Fibroblast of the conjunctiva (primary cell): ENCODE measurements around the gene MYL6B.

Experiments used
- DNase-seq: peaks from one replicate; pipeline ENCODE4 v3.0.0-alpha.2; 2010; ENCODE audit warnings: low read depth

The MYL6B gene

DNA sequence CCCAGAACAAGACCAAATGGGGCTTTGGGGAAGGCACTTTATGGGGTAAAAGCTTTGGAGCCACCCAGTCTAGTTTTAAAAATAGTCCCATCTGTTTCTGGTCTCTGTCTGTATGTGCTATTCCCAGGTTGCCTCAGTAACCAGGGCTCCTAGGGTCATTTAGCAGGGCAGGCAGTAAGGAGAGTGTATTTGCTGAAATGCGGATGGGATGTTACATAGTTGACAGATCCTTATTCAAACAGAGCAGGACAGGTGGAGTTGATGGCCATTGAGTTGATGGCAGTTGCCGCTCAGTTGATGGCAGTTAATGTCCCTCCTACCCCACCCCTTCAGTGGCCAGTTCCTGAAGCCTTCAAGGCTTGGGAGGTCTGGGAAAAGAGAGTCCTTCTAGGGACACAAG, 29.8 kb upstream of the MYL6B start:
- no peak for DNase-seq

DNA sequence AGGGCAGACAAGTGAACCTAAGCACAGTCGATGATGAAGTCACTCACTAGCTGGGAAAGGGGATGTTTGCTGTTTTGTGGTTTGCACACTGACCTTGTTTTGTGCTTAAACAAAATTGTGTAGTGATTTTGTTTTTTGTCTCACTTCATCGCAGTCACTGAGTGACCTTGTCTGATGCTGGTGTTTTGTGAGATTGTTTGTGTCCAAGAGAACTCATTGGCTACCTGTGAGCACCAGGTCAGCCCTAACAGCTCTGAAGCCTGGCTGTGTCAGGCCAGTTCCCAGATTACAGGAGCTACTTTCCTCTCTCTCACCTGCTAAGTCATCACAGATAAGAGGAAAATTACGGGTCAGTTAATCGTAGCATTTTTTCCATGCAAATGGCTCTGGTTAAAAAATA, 28.3 kb upstream of the MYL6B start:
- no peak for DNase-seq

DNA sequence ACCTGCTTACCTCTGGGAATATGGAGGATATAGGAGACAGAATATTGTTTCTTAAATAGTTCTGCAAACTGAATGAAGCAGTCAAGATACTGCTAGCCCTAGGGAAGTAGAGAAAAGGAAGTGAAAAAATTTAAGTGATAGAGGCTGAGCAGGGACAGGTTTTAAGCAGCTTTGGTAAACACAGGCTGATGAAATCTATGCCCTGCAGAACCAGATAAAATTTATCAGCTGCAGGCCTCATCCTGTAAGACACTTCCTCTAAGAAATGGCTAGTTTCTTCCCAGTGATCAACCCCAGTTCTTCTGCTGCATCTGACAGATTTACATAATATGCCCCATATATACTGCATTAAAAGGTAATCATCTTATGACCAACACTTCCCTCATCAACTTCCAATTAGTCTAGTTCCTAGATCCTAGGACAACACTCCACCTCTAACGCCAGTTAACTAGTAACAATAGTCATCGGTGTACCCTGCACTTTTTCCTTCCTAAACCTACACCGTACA, 25.6 kb upstream of the MYL6B start:
- no peak for DNase-seq

DNA sequence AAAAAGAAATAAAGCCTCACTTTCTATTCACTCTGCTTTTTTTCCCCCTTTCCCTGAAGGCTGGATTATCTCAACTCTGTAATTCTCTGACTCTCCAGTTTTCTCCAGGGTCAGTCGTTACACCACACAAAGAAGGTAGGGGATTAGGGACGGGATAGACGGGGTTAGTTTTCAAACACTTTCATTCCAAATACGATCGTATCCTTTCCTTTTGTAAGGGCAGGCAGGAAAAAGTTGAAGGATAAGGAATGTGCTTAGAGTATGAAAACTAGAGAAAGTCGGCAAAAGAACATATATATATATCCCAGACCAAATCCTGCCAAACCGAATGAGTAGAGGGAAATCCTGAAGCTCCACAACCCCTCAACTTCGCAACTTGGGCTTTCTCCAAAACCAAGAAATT, 24.9 kb upstream of the MYL6B start:
- no peak for DNase-seq

- peak; percentile 100 for DNase-seq
Measured at GRCh38 chr12:56127888-56128669, 24.3 kb upstream of the MYL6B start, which contains the start of gene ESYT1. Gene ESYT1, plus strand, starts transcription at chr12:56128267. Its CDS starts 53 bp downstream, at chr12:56128320.

- DNase-seq: no peak
Measured at GRCh38 chr12:56128670-56129205, 23.6 kb upstream of the MYL6B start.

GRCh38 chr12:56129206-56129941, 23.0 kb upstream of the MYL6B start:
- DNase-seq: no peak

DNA sequence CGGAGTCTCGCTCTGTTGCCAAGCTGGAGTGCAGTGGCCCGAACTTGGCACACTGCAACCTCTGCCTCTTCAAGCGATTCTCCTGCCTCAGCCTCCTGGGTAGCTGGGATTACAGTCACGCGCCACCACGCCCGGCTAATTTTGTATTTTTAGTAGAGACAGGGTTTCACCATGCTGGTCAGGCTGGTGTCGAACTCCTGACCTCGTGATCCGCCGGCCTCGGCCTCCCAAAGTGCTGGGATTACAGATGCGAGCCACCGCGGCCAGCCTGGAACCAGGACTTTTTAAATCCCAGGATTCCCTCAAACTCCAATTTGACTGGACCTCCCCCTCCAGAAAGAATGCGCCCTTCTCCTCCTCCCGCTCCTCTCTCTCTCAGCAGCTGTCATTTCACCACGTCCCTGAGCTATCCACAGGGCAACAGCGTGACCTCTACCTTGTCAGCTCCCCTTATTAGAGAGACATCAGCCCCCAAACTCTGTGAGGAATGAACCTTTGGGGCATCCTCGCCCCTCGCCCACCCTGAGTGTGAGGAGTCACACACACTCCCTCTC, 22.4 kb upstream of the MYL6B start:
- DNase-seq: no peak

DNA sequence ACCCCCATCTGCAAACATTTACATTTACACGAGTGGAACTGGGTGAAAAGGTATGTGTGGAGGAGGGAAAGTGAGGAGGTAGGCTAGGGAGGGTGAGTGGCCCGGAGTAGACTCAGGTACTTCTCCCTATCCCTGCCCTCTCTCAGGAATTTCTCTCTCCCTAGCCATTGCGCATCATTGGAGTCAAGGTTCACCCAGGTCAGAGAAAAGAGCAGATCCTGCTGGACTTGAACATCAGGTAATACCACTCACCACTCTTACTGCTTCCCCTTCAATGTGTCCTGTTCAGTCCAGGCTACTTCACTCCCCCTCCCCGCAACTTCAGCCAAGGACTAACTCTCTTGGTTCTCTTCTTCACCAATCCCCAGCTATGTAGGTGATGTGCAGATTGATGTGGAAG, 21.5 kb upstream of the MYL6B start:
- no peak for DNase-seq

DNA sequence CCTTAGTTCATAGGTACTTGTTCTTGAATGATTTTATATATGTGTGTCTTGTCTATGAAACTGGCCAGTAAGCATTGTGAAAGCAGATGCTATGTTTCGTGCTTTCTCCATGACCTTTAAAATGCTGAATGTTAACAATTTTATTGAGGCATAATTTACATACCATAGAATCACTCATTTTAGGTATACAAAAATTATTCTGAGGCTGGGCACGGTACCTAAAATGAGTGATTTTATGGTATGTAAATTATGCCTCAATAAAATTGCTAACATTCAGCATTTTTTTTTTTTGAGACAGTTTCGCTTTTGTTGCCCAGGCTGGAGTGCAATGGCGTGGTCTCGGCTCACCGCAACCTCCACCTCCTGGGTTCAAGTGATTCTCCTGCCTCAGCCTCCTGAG, 17.5 kb upstream of the MYL6B start:
- no peak for DNase-seq

DNA sequence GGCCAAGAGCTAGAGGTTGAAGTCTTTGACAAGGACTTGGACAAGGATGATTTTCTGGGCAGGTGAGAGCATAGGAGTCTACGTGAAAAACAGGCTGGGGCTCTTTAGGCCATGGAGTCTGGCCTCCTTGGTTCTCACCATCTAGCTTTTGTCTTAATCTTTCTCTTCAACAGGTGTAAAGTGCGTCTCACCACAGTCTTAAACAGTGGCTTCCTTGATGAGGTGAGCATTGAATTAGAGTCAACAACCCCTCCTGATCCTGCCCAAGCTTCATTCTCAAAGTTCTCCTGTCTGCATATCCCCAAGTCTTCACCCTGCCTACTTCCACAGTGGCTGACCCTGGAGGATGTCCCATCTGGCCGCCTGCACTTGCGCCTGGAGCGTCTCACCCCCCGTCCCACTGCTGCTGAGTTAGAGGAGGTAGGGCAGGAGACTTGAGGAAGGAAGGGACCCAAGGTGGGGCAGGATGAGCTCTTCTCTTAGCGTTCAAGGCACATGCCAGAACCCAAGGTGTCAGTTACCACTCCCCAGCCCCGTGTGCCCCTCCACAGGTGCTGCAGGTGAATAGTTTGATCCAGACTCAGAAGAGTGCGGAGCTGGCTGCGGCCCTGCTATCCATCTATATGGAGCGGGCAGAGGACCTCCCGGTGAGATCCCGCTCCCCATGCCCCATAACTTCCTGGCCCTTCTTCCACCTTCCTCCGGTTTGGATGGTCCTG, 14.4 kb upstream of the MYL6B start:
- DNase-seq: no peak

DNA sequence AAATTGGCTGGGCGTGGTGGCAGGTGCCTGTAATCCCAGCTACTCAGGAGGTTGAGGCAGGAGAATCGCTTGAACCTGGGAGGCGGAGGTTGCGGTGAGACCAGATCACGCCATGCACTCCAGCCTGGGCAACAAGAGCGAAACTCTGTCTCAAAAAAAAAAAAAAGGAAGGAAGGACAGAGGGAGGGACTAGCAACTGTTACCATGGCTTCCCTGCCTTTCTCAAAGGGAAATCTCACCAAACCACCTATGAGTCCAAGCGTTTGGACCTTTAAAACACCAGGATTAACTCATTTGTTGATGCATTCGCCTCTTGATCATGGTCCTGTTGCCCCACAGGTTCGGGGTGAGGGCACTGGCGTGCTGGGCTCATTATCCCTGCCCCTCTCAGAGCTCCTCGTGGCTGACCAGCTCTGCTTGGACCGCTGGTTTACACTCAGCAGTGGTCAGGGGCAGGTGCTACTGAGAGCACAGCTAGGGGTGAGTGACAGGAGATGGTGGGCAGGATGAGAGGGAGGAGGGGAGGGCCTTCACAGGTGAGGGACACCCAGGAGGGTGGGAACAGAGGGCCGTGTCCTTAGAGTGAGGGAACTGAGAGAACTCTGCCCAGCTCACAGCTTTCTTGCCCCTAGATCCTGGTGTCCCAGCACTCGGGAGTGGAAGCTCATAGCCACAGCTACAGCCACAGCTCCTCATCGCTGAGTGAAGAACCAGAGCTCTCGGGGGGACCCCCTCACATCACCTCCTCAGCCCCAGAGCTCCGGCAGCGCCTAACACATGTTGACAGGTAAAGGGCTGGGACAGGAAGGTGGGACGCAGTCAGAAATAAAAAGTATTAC, 10.2 kb upstream of the MYL6B start:
- no peak for DNase-seq

DNA sequence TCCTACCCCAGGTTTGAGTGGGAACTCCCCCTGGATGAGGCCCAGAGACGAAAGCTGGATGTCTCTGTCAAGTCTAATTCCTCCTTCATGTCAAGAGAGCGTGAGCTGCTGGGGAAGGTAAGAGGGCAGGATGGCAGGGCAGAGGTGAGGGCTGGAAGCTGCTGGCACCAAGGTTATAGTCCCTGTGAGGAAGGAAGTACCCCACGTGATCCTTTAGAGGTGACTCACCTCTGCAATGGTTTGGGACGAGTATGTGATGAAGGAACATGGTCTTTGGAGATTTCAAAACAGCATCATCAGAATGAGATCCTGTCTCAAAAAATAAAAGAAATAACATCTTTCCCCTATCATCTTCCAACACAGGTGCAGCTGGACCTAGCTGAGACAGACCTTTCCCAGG, 9.2 kb upstream of the MYL6B start:
- DNase-seq: no peak

- DNase-seq: no peak
Measured at GRCh38 chr12:56143870-56144269, 8.5 kb upstream of the MYL6B start.

GRCh38 chr12:56145217-56145616, 7.2 kb upstream of the MYL6B start:
- DNase-seq: no peak

DNA sequence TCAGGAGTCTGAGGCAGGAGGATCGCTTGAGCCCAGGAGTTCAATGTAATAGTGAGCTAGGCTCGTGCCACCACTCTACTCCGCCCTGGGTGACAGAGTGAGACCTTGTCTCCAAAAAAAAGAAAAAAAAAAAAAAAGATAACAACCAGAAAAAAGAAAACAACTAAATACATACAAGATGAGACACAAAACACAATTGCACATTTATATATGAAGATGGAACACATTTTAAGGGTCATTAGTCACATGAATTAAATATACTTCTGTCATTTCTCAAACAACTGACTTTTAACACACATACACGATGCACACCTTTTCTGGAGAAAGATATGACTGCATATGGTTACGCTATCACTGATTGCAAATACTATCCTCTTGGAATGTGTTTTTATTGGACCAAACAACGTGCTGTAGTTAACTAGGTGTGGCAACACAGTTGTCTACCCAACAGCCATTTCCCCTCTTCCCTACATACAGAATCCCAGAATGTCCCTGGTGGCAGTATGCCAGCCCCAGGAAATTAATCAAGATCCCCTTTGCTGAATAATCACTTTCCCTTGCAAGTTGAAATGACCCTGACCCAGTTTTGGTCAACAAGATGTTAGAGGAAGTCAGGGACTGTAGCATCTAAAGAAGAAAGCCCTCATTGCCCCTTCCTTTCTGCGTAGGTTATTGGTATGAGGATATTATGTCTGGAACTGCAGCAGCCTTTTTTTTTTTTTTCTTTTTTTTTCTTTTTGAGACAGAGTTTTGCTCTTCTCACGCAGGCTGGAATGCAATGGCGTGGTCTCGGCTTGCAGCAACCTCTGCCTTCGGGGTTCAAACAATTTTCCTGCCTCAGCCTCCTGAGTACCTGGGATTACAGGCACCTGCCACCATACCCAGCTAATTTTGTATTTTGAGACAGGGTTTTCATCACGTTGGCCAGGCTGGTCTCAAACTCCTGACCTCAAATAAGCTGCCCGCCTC, 5.6 kb upstream of the MYL6B start:
- DNase-seq: no peak

- no peak for DNase-seq
Measured at GRCh38 chr12:56150563-56150962, 1.8 kb upstream of the MYL6B start.

GRCh38 chr12:56151672-56152131, 685 bp upstream of the MYL6B start:
- DNase-seq: no peak

DNA sequence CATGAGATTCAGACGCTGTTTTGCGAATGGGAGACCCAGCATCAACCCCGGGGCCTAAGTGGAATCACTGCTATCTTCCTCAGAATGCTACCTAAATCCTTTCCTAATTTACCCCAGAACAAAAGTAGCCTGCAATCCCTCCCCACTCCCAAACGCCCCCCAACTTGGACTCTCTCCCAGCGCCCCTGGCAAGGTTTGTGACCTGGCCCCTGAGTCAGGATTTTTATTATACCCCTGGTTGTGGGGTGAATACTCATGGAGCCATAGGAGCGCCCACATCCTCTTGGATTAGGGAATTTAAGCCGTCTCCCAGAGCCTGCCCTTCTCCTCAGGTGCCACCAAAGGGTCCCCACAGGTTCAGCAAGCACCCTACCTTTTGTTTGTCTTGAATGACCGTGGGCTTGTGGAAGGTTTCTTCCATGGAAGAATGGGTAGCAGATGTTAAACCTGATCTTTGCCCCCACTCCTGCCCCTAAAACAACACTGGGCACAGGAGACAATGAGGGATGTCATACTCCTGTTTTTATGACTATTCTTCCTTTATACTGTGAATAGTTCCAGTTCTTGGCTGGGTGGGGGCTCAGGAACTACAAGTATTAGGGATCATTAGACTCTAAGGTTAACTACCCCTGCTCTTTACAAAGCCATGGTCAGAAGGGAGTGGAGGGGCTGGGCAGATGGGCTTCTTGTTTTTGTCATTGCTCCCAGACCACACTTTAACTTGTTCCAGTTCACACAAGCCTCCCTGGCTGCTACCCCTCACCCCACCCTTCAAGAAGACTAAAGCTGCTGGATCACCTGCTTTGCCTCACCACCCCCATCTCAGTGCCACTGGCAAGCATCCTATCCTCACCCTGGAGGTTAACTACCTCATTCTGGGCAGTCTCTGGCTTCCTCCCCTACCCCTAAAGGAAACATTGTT, 630 bp downstream of the MYL6B start:
- no peak for DNase-seq
